ENCODE measurements around the gene BAG5.

Gene BAG5

GRCh38 chr14:103535081-103535890 is 27.2 kb downstream of the BAG5 start:
- Histone ChIP-seq H3K36me3 (ENCODE audit: insufficient read depth, low read depth, low read length) (peaks cover 19% of the 10 kb centered on the region), H3K4me3 (ENCODE audit: low read length) (no peak overlapping the region), H3K9ac (ENCODE audit: low read depth, low read length) (no peak overlapping the region), H3K4me1 (ENCODE audit: insufficient read depth, low read length) (no peaks in the 10 kb centered on the region), H3K9me3 (ENCODE audit: insufficient read depth, low read depth, low read length) (no peaks in the 10 kb centered on the region), H3K27me3 (ENCODE audit: insufficient read depth, low read length) (peaks cover 13% of the 10 kb centered on the region; the same call in 1 of the 2 replicates), H3K27ac (ENCODE audit: low read length) (no peak overlapping the region)

DNA sequence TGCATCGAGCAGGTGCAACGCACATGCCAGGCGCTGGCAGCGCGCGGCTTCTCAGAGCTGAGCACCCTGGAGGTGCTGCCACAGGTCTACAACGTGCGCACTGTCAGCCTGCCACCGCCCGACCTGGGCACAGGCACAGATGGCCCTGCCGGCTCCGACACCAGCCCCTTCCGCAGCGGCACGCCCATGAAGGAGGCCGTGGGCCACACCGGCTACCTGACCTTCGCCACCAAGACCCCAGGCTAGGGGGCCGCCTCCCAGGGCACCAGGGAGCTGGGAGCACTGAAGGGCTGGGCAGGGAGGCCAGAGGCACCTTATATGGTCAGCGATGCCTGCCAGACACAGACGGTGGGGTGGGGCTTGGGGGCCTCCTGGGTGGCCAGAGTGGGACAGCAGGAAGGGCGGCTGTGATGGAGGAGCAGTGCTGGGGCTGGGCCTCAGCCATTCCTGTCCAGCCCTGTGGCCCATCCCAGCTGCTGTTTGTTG is 27.8 kb downstream of the BAG5 start:
- no peak overlapping the region for H3K4me3 ChIP-seq (ENCODE audit: low read length)
- H3K9me3 ChIP-seq (ENCODE audit: insufficient read depth, low read depth, low read length): no peaks in the 10 kb centered on the region
- no peak overlapping the region for H3K9ac ChIP-seq (ENCODE audit: low read depth, low read length)
- no peak overlapping the region for H3K27ac ChIP-seq (ENCODE audit: low read length)
- peaks cover 19% of the 10 kb centered on the region for H3K36me3 ChIP-seq (ENCODE audit: insufficient read depth, low read depth, low read length)
- 0 out of 2 replicates have a peak, but pooled peaks cover 3% of the 10 kb centered on the region for H3K4me1 ChIP-seq (ENCODE audit: insufficient read depth, low read length)
- peaks cover 13% of the 10 kb centered on the region; the same call in 1 of the 2 replicates for H3K27me3 ChIP-seq (ENCODE audit: insufficient read depth, low read length)

- Histone ChIP-seq H3K4me3 (ENCODE audit: low read length) (no peak overlapping the region), H3K9ac (ENCODE audit: low read depth, low read length) (no peak overlapping the region), H3K27ac (ENCODE audit: low read length) (no peak overlapping the region), H3K36me3 (ENCODE audit: insufficient read depth, low read depth, low read length) (peaks cover 19% of the 10 kb centered on the region), H3K27me3 (ENCODE audit: insufficient read depth, low read length) (peaks cover 8% of the 10 kb centered on the region; the same call in 1 of the 2 replicates), H3K9me3 (ENCODE audit: insufficient read depth, low read depth, low read length) (no peaks in the 10 kb centered on the region), H3K4me1 (ENCODE audit: insufficient read depth, low read length) (0 out of 2 replicates have a peak, but pooled peaks cover 4% of the 10 kb centered on the region)
Observed at GRCh38 chr14:103533999-103534575, 28.4 kb downstream of the BAG5 start.

- Histone ChIP-seq H3K9me3 (ENCODE audit: insufficient read depth, low read depth, low read length) (no peaks in the 10 kb centered on the region), H3K9ac (ENCODE audit: low read depth, low read length) (no peak overlapping the region), H3K27me3 (ENCODE audit: insufficient read depth, low read length) (peaks cover 3% of the 10 kb centered on the region; the same call in 1 of the 2 replicates), H3K4me3 (ENCODE audit: low read length) (no peak overlapping the region), H3K4me1 (ENCODE audit: insufficient read depth, low read length) (peaks cover 4% of the 10 kb centered on the region; the same call in 1 of the 2 replicates), H3K27ac (ENCODE audit: low read length) (no peak overlapping the region), H3K36me3 (ENCODE audit: insufficient read depth, low read depth, low read length) (peaks cover 19% of the 10 kb centered on the region)
Observed at GRCh38 chr14:103533137-103533998, 29.1 kb downstream of the BAG5 start.

- H3K9me3 ChIP-seq (ENCODE audit: insufficient read depth, low read depth, low read length): no peaks in the 10 kb centered on the region
Observed at GRCh38 chr14:103532216-103533136, 30.0 kb downstream of the BAG5 start.

GRCh38 chr14:103531421-103532215 is 30.8 kb downstream of the BAG5 start:
- no peak overlapping the region for H3K9ac ChIP-seq (ENCODE audit: low read depth, low read length)

More at GRCh38 chr14:103532216-103533136, 30.0 kb downstream of the BAG5 start:
- Histone ChIP-seq H3K9ac (ENCODE audit: low read depth, low read length) (no peak overlapping the region), H3K4me3 (ENCODE audit: low read length) (no peak overlapping the region), H3K27me3 (ENCODE audit: insufficient read depth, low read length) (no peaks in the 10 kb centered on the region), H3K36me3 (ENCODE audit: insufficient read depth, low read depth, low read length) (peaks cover 19% of the 10 kb centered on the region), H3K4me1 (ENCODE audit: insufficient read depth, low read length) (peaks cover 4% of the 10 kb centered on the region; the same call in 1 of the 2 replicates), H3K27ac (ENCODE audit: low read length) (no peak overlapping the region)

GRCh38 chr14:103530831-103531230 is 31.6 kb downstream of the BAG5 start:
- peaks cover 19% of the 10 kb centered on the region for H3K36me3 ChIP-seq (ENCODE audit: insufficient read depth, low read depth, low read length)
- no peak overlapping the region for H3K9ac ChIP-seq (ENCODE audit: low read depth, low read length)
- no peak overlapping the region for H3K4me3 ChIP-seq (ENCODE audit: low read length)
- no peaks in the 10 kb centered on the region; the same call in 1 of the 2 replicates for H3K27me3 ChIP-seq (ENCODE audit: insufficient read depth, low read length)
- H3K9me3 ChIP-seq (ENCODE audit: insufficient read depth, low read depth, low read length): no peaks in the 10 kb centered on the region
- H3K27ac ChIP-seq (ENCODE audit: low read length): no peak overlapping the region
- H3K4me1 ChIP-seq (ENCODE audit: insufficient read depth, low read length): peaks cover 4% of the 10 kb centered on the region; the same call in 1 of the 2 replicates

More at GRCh38 chr14:103531421-103532215, 30.8 kb downstream of the BAG5 start:
- H3K36me3 ChIP-seq (ENCODE audit: insufficient read depth, low read depth, low read length): peaks cover 19% of the 10 kb centered on the region
- no peaks in the 10 kb centered on the region for H3K9me3 ChIP-seq (ENCODE audit: insufficient read depth, low read depth, low read length)
- H3K27me3 ChIP-seq (ENCODE audit: insufficient read depth, low read length): no peaks in the 10 kb centered on the region
- peaks cover 4% of the 10 kb centered on the region; the same call in 1 of the 2 replicates for H3K4me1 ChIP-seq (ENCODE audit: insufficient read depth, low read length)
- no peak overlapping the region for H3K27ac ChIP-seq (ENCODE audit: low read length)
- no peak overlapping the region for H3K4me3 ChIP-seq (ENCODE audit: low read length)

- Histone ChIP-seq H3K27me3 (ENCODE audit: insufficient read depth, low read length) (peaks cover 2% of the 10 kb centered on the region; the same call in 1 of the 2 replicates), H3K36me3 (ENCODE audit: insufficient read depth, low read depth, low read length) (peaks cover 19% of the 10 kb centered on the region), H3K4me3 (ENCODE audit: low read length) (peak overlapping the region; percentile 96; the same call in 1 of the 2 replicates), H3K27ac (ENCODE audit: low read length) (no peak overlapping the region), H3K9ac (ENCODE audit: low read depth, low read length) (no peak overlapping the region), H3K4me1 (ENCODE audit: insufficient read depth, low read length) (peaks cover 4% of the 10 kb centered on the region; the same call in 1 of the 2 replicates), H3K9me3 (ENCODE audit: insufficient read depth, low read depth, low read length) (no peaks in the 10 kb centered on the region)
Observed at GRCh38 chr14:103530390-103530789, 32.1 kb downstream of the BAG5 start.

- no peaks in the 10 kb centered on the region for H3K9me3 ChIP-seq (ENCODE audit: insufficient read depth, low read depth, low read length)
- H3K4me1 ChIP-seq (ENCODE audit: insufficient read depth, low read length): peaks cover 4% of the 10 kb centered on the region; the same call in 1 of the 2 replicates
- no peak overlapping the region for H3K27ac ChIP-seq (ENCODE audit: low read length)
- H3K9ac ChIP-seq (ENCODE audit: low read depth, low read length): peak overlapping the region; percentile 87
- peak overlapping the region; percentile 96 for H3K4me3 ChIP-seq (ENCODE audit: low read length)
- H3K36me3 ChIP-seq (ENCODE audit: insufficient read depth, low read depth, low read length): peaks cover 13% of the 10 kb centered on the region
- peaks cover 9% of the 10 kb centered on the region for H3K27me3 ChIP-seq (ENCODE audit: insufficient read depth, low read length)
Observed at GRCh38 chr14:103529383-103530365, 32.8 kb downstream of the BAG5 start.
